GM18517 (cell line): ENCODE data around the gene E2F2.

Experiments
- ATAC-seq: cut with Tn5 transposase; IDR thresholded peaks from one replicate; pipeline ENCODE4 v1.9.1; 2021; ENCODE audit warnings: mild to moderate bottlenecking, moderate library complexity; ENCODE audit not compliant: unreplicated experiment

E2F2 gene

DNA sequence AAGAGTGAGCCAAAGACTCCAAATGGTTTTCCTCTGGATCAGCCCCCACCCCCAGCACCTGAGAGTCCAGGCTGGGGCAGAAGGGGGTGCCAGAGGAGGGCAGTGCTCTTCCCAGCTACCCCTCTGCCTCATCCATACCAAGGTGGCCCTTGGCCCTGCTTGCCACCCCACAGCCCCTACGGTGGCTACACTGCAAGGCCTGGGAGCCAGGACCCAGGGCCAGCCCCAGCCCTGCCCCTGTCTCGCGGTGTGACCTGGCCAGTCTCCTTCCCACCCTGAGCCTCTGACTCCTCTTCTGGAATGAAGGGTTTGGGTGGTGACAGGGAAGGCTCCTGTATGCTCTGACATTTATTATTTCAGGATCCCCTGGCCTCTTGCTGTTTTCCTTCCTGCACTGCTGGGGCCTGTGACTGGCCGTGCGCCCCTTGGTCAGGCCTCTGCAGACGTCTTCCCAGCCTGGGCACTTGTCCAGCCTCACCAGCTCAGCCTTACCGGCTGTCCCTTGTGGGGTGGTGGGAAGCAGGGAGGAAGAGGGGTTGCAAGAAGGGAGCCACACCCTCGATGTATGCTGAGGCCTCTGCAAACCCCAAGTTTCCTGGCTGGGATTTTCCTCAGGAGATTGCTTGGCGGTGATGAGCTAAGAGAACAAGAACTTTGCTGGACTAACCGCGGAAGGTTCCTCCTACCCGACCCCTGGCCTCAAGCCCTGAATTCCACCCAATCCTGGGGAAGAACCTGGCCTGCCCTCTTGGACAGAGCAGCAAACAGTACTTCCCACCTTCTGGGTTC lies 60.6 kb downstream of the E2F2 start:
- ATAC-seq = no peak

DNA sequence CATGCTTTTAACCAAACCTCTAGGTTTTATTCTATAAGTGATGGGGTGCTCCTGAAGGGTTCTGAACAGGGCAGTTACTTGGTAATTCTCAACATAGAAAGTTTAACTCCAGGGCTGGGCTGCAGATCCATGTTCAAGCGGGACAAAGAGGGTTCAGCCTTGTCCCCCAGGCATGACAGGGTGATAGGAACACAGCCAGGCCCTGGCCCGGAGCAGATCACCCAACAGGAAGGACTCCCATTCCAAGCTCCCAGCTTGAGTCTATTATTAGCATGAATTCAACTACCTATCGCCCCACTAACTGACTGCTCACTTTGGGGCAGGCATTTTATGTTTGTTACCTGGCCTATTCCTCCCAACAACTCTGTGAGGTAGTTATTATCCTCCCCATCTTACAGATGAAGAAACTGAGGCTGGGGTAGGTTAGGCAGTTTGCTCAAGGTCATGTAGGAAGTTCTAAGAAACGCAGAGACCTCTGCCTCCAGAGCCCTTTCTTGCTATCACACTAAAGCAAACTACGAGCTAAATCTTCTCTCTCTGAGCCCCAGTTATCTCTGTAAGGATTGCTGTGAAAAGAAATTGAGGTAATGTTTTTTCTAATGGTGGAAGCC lies 61.6 kb downstream of the E2F2 start:
- ATAC-seq = no peak

DNA sequence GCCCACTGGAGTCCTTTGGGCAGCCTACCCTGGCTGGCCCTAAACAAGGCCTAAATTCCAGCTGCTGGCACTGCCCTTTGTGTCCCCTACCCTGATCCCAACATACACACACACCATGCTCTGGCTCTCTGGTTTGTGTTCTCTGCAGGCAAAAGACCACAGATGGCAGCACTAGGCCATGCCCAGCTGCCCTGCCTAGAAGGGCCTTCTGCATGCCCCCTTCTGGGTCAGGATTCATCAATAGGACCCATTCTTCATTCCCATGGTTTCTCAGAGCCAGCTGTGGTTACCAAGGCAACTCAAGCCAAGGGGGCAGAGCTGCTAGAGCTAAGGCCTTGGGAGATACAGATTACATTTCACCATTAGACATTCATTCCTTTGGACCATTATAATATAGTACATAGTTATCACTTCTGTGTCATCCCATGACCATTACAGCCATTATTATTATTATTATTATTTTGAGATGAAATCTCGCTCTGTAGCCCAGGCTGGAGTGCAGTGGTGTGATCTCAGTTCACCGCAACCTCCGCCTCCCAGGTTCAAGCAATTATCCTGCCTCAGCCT lies 64.5 kb downstream of the E2F2 start:
- no peak for ATAC-seq

DNA sequence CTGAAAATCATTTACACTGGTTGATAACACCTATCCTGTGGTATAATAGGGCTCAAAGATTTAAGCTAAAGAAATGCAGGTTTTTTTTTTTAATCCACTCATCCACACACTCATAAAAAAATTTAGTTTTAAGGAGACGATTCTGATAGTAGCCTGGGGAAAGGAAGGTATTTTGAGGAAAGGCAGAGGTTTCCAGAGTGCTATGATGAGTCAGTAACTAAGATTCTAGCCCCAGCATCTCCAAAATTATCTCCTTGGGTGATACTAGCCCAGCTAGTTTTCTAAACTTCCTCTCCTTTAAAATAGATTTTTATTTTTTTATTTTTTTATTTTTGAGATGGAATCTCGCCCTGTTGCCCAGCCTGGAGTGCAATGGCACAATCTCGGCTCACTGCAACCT lies 67.7 kb downstream of the E2F2 start:
- no peak for ATAC-seq

DNA sequence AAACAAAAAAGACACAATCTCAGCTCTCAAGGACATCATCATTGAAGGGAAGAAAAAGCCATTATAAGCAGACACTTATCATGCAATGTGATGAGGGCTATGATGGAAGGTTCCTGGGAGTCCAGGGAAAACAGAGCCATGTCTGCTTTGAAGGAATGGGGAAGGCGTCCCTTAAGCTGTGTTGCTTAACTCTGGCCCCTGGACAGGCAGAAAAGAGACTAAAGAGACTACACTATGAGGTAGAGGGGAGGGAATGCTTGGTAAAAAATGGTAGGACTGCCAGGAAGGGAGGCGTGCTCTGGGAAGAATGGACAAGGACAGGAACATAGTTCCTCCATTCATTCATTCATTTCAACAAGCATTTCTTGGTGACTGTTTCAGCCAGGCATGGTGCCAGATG lies 68.3 kb downstream of the E2F2 start:
- no peak for ATAC-seq

DNA sequence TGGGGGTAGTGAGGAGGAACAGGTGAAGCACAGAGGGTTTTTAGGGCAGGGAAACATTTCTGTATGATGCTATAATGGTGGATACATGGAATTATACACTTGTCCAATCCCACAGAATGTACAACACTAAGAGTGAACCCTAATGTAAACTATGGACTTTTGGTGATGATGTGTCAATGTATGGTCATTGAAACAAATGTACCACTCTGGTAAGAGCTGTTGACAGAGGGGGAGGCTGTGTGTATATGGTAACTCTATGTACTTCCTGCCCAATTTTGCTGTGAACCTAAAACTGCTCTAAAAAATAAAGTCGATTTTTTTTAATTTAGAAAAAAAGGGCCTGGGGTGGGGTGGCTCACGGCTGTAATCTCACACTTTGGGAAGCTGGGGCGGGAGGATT lies 70.0 kb downstream of the E2F2 start:
- no peak for ATAC-seq

DNA sequence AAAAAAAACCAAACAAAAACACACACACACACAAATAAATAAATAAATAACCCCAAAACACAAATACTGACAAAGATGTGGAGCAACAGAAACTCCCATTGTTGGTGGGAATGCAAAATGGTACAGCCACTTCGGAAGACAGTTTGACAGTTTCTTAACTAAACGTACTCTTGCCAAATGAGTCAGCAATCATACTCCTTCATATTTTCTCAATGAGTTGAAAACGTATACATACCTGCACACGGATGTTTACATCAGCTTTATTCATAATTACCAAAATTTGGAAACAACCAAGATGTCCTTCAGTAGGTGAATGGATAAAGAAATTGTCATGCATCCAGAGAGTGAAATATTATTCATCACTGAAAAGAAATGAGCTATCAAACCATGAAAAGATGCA lies 70.5 kb downstream of the E2F2 start:
- no peak for ATAC-seq

DNA sequence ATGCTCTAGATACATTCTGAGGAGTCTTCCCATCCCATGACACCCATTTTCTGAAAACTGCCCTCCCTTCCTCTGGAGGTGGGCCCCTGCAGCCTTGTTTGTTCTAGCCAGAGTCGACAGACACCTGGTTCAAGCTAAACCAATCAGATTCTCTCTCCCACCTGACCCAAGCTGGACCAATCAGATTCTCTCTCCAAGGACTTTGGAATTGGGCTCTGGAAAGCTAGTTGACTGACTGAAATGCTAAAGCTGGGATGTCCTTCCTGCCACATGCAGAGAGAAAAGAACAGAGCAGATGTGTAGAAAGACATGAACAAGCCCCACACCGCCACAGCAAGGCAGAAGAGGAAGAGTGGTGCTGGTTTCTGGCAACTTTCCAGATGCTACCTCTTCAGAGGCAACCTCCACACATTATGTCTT lies 71.7 kb downstream of the E2F2 start:
- ATAC-seq = no peak
